B cell (primary cell): ENCODE data around the gene ELP2.

Source experiments
- CTCF ChIP-seq: fragments of 200-600 bp; IDR thresholded peaks from one replicate; pipeline ENCODE4 v1.8.0; 2022; ENCODE audit warnings: antibody characterized with exemption, mild to moderate bottlenecking
- EZH2 ChIP-seq: IDR thresholded peaks from 2 replicates; pipeline ENCODE4 v1.6.1; 2012; ENCODE audit warnings: borderline replicate concordance, low read depth, mild to moderate bottlenecking, moderate library complexity, low read length; ENCODE audit not compliant: insufficient read depth, poor library complexity, severe bottlenecking

GRCh38 chr18:36131692-36132483, 2.2 kb downstream of the ELP2 start:
- TF ChIP-seq CTCF (no peak), EZH2 (no peak)
